ENCODE data around the gene PIM2.

DNA sequence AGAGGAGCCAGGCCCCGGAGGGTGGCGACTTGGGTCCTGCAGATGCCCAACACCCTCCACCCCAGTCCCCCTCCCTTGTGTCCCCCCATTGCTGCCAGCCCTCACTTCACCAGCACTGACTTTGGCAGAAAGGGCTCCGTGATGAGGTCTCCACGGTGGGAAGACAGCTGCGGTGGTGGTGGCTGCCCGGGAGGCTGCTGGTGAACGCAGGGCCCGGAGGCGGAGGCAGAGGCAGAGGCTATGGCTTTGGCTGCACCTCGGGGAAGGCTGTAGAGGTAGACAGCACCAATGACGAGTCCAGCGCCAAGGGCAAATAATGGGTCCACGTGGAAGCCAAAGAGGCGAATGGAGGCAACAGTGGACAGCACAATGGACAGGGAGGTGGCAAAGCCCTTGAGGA is 14.2 kb downstream of the PIM2 start:
- no peak for TF ChIP-seq CTCF (conservative IDR thresholded peaks at IDR 0.05)
- no peak for TF ChIP-seq ZFX (IDR thresholded peaks at IDR 0.05)
